NCI-H2029 (cell line): Measurements from ENCODE around the gene GLO1.
"Not testable (repeated sequence)": the region's sequence is repeated elsewhere in the genome, so short reads cannot be mapped to it uniquely, and the experiment has no call there.

ENCODE experiments used
- DNase-seq: peaks from one replicate; lab custom pipeline; 2025; lab: John Stamatoyannopoulos, UW

Gene GLO1

GRCh38 chr6:38705924-38706323 lies 3.0 kb upstream of the GLO1 start:
- no peak for DNase-seq

GRCh38 chr6:38703949-38704590 lies 1.1 kb upstream of the GLO1 start:
- DNase-seq: no peak

- no peak for DNase-seq
Observed at GRCh38 chr6:38701551-38701950, 1.4 kb downstream of the GLO1 start.

- not testable (repeated sequence) for DNase-seq
Observed at GRCh38 chr6:38699702-38700101, 3.2 kb downstream of the GLO1 start.

DNA sequence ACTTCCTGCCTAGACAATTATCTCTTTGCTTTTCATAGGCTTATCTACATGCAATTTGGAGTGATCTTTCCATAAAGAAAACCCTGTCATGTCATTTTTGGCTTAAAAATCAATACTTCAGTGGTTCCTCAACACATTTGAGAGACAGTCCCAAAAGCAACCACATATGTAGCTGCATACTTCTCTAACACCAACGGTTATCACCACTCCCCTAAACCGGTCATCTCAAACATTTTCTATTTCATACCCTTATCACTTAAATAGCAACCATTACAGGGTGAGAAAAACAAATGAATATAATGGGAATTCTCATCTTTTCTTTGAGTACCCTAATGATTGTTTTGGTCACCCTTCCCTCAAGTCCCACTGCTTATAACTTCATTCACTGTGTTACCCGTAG lies 5.1 kb downstream of the GLO1 start:
- DNase-seq: no peak

GRCh38 chr6:38696345-38696744 lies 6.6 kb downstream of the GLO1 start:
- no peak for DNase-seq

DNA sequence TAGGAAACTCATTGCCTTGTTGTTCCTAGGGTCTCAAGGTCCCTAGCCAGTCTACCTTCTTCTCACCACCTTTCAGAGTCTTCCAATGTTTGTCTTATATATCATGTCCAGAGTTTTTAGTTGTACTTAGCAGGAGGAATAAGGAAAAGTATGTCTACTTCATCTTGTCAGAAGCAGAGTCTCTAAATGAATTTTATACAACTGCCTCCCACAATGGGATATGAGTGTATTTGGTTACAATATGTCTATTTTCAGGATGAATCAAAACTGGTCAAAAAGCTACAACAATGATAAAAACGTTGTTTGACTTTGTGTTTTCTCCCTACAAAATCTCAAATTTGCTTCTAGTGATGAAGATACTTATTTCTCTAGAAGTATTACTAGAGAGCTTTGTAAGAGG lies 7.0 kb downstream of the GLO1 start:
- DNase-seq: no peak

DNA sequence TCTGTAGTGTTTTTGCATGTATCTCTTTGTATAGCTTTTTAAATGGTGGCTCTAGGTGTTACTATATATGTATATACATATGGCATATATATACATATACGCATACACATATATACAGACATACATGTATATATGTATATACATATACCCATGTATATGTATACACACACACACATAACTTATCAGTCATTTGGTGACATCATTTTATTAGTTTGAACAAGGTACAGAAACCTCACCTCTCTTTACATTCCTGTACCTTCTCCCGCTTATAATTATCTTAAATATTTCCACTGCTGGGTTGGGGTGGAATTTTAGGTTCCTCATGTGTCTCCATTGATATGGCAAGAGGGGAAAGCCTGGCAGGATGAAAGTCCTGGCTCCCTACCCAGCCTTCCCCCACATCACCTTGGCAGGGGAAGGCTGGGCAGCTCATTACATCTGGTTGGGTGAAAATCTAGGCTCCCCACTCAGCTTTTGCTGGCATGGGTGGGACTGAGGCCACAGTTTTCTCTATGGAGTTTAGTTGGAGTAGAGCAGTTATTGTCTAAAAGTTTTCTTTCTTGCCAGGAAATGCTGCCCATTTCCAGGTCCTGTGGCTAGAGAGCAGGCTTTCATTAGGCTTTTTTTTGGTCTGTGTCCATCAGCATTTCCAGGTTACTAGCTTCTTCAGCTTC lies 7.6 kb downstream of the GLO1 start:
- DNase-seq: no peak

DNA sequence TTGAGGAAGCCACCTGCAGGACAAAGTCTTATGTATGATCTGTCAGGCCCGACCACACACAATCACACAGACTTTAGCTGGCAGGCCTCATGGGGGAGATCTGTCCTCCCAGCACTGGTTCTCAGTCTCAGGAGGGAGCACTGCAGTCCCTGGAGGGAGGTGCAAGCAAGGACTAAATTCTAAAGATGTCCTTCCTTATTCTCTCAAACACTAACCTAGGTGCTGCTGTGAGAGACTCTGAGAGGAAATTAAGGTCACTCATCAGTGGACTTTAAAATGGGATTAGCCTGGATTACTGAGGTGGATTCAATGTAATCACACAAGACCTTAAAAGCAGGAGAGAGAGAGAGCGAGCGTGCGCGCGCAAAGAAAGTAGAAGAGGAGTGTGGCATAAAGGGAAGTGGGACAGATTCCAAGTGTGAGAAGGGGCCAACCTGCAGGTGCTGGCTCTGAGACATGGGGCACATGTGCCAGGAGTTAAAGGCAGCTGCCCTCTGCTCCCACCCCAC lies 14.3 kb downstream of the GLO1 start:
- DNase-seq: peak; percentile 24

GRCh38 chr6:38687549-38687948 lies 15.4 kb downstream of the GLO1 start:
- DNase-seq: no peak

DNA sequence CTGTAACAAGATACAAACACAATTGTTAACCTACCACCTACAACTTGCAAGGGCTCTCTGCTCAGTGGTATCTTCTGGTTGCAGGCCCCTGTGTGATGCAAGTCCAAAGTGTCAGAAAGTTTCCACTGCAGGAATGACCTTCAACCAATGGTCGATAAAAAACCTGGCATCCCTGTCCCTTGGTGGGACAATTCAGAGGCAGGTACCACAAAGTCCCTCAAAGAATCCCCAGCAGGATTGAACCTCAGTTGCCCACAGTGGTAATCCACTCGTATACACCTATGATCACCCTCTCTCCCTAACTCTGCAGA lies 15.9 kb downstream of the GLO1 start:
- no peak for DNase-seq

- no peak for DNase-seq
Observed at GRCh38 chr6:38686270-38687042, 16.5 kb downstream of the GLO1 start.

DNA sequence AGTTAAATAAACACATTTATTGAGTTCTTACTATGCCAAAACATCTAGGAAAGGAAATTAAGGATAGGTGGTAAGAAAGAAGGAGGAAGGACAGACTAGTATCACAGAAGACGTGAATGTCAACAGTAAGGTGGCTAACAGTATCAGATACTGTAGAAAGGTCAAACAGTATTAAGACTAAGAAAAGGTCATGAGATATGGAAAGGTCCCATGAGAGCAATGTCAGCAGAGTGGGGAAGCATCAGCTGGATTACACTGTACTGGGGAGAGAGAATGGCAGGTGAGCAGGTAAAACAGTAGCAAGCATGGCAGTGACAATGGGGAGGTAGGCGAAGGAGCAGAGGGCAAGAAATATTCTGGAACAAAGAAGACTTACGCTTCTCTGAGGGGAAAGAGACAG lies 18.0 kb downstream of the GLO1 start:
- DNase-seq: no peak

GRCh38 chr6:38684237-38684636 lies 18.7 kb downstream of the GLO1 start:
- no peak for DNase-seq

DNA sequence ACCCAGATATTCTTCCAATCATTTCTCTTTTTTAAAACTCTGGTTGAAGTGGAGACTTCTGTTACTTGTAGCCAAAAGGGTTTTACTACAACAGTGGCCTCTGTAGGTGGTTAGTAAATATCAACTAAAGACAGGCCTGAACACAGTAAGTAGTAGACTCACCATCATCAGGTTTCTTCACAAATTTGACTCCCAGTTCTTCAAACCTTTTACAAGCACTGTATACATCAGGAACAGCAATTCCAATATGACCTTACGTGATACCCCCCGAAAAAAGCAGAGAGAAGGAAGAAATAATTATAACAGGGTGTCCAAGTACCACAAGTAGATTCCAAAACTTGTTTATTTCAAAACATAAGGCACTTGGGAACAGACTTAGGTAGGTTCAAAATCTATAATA lies 21.1 kb downstream of the GLO1 start:
- no peak for DNase-seq

DNA sequence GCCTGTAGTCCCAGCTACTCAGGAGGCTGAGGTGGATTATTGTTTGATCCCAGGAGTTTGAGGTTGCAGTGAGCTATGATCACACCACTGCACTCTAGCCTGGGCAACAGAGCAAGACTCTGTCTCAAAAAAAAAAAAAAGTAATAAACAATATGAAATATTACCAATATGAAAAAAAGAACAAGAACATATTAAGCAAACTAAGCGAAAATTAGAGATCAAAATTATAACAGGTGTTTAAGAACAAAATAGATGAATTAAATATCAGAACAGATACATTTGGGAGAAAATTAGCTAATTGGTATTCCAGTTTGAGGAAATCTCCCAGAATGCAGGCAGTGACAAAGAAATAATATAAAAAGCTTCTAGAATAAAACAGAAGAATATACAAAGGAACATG lies 23.3 kb downstream of the GLO1 start:
- DNase-seq: no peak

GRCh38 chr6:38678178-38678760 lies 24.7 kb downstream of the GLO1 start:
- no peak for DNase-seq

DNA sequence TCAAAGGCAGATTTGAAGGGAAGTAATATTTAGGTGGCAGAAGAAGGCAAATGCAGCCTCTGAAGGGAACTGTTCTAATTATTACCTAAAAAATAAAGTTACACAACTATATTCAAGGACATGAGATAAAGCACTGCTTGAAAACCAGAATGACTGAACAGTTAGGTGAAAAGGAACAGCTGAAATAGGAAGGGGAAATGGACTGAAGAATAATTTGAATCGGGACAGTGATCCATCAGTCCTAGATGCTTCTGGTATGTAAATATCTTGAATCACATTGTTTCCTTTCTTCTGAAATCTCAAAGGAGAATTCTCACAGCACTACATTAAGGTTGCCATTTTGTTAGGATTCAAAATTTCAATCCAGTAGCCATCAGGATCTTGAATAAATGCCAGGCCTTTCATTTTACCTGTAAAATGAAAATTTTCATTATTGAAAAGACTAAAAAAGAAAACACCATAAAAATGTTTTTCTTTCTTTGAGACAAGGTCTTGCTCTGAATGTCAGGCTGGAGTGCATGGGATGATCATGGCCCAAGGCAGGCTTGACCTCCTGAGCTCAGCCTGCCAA lies 25.9 kb downstream of the GLO1 start:
- DNase-seq: no peak

DNA sequence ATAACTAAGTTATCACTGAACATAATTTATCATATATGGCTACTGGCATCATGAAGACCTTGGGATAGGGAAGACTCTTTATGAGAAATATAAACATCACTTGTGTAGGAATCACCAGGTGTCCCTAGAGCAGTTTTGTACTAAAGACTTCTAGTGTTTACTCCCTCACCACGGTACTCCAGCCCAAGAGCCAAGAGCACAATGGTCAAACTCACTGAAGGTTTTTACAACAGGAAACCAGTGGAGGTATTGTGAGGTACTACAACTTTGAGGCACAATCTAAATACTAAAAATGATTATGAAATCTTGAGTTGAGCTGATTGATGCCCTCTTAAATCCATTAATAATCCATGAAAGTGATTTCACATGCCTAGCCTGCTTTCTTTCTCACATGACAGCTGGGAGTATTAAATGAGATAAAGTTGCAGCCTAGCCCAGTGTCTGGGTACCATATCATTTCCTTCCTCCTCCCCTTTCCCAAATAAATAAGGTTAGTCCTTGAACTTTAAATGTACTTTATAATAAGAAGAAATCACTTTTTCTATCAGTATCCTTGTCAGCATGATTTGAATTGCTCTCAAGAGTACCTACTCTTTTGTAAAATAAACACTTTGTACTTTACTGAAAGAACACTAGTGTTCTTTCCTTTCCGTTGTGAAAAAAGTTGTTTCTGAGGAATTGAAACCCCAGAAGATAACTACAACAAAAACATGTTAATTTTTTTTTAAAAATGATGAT lies 26.5 kb downstream of the GLO1 start:
- DNase-seq: no peak

GRCh38 chr6:38673397-38674165 lies 29.4 kb downstream of the GLO1 start:
- no peak for DNase-seq

DNA sequence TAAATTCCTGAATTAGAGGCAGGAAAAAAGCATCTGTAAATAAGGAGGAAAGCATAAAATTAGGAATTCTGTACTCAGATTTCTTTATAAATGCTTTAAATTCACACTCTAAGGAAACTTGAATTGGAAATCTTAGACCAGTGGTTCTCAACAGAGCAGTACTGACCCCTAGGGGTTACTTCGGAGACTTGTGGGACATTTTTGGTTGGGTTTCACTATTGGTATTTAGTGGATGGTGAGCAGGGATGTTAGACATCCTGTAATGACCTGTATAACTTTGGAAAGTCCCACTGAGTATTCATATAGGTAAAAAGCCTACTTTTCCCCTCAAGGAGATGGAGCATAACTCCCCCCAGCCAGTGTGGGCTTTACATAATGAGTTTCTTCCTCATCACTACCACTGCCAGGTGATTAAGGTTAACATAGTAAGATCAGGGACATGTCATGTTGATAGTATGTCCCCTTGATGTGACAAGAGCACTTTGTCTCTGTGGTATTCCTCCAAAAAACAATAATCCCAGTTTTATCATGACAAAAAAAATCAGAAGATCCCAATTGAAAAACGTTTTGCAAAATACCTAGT lies 31.0 kb downstream of the GLO1 start:
- peak; percentile 33 for DNase-seq
